IMR-90 (cell line): Measurements from ENCODE around the gene SIX2. TPM values are rescaled to one million over a fixed set of nuclear protein-coding genes. Genes with fewer than 3 reads are reported as not detected.

ENCODE experiments used
- ATAC-seq: fragments of 200-7000 bp; cut with Tn5 transposase; 2 replicates; pipeline ENCODE4 v1.9.1; 2020; ENCODE audit warnings: low read depth, mild to moderate bottlenecking, moderate library complexity
- BruUV-seq: library from RNA; stranded (reverse); fragments of 400-500 nt; replicated peaks from 2 replicates; lab custom pipeline; 2021; lab: Mats Ljungman, UMichigan
- CTCF ChIA-PET: fragments of 300-600 bp; formaldehyde crosslinking; extraction: SDS; loops from one replicate; lab custom pipeline; 2021; ENCODE audit warnings: antibody characterized with exemption; lab: Yijun Ruan, JAX
- POLR2A ChIA-PET: fragments of 300-600 bp; sonication (Branson Sonifier 250); formaldehyde crosslinking; loops from one replicate; lab custom pipeline; 2022; ENCODE audit warnings: antibody characterized with exemption; ENCODE audit not compliant: unreplicated experiment; lab: Charles Lee
- DNase-seq: peaks from one replicate; pipeline ENCODE4 v3.0.0; 2013
- H2AFZ ChIP-seq: replicated peaks from 2 replicates; pipeline ENCODE3; 2013; ENCODE audit warnings: low read length, mild to moderate bottlenecking; ENCODE audit not compliant: poor library complexity
- H2AK5ac ChIP-seq: 2 replicates; pipeline ENCODE4 v1.6.1; 2013; ENCODE audit warnings: low read depth, low read length, inconsistent platforms
- H2AK9ac ChIP-seq: replicated peaks from 2 replicates; pipeline ENCODE3; 2013; ENCODE audit warnings: mild to moderate bottlenecking, low read depth, low read length, moderate library complexity; ENCODE audit not compliant: poor library complexity
- H2BK120ac ChIP-seq: 2 replicates; pipeline ENCODE4 v1.6.1; 2013; ENCODE audit warnings: low read depth, low read length, inconsistent platforms
- H2BK15ac ChIP-seq: 3 replicates; pipeline ENCODE4 v1.6.1; 2013; ENCODE audit warnings: low read depth, low read length, inconsistent platforms
- H2BK20ac ChIP-seq: 2 replicates; pipeline ENCODE4 v1.6.1; 2013; ENCODE audit warnings: low read depth, mild to moderate bottlenecking, inconsistent platforms, low read length, moderate library complexity
- H2BK5ac ChIP-seq: 2 replicates; pipeline ENCODE4 v1.6.1; 2013; ENCODE audit warnings: mild to moderate bottlenecking, low read depth, low read length, inconsistent platforms; ENCODE audit not compliant: poor library complexity, severe bottlenecking
- H3K14ac ChIP-seq: replicated peaks from 2 replicates; pipeline ENCODE4 v1.6.1; 2013; ENCODE audit warnings: low read depth, low read length, inconsistent platforms
- H3K18ac ChIP-seq: 2 replicates; pipeline ENCODE4 v1.6.1; 2013; ENCODE audit warnings: low read depth, low read length, control low read depth
- H3K23ac ChIP-seq: 2 replicates; pipeline ENCODE4 v1.6.1; 2013; ENCODE audit warnings: low read depth, low read length, inconsistent platforms
- H3K27ac ChIP-seq: 2 replicates; pipeline ENCODE4 v1.5.1; 2013; ENCODE audit warnings: mild to moderate bottlenecking, control low read depth, low read length; ENCODE audit not compliant: insufficient read depth
- H3K27me3 ChIP-seq: 2 replicates; pipeline ENCODE4 v1.6.1; 2013; ENCODE audit warnings: low read length; ENCODE audit not compliant: control insufficient read depth, insufficient read depth
- H3K36me3 ChIP-seq: 2 replicates; pipeline ENCODE4 v1.6.1; 2013; ENCODE audit warnings: low read length, mixed read lengths; ENCODE audit not compliant: control insufficient read depth, insufficient read depth
- H3K4ac ChIP-seq: 2 replicates; pipeline ENCODE4 v1.6.1; 2013; ENCODE audit warnings: low read depth, low read length, inconsistent platforms
- H3K4me1 ChIP-seq: 2 replicates; pipeline ENCODE4 v1.6.1; 2013; ENCODE audit warnings: low read length, mixed read lengths; ENCODE audit not compliant: control insufficient read depth, insufficient read depth
- H3K4me2 ChIP-seq: 2 replicates; pipeline ENCODE4 v1.6.1; 2013; ENCODE audit warnings: low read depth, mild to moderate bottlenecking, control low read depth, low read length, moderate library complexity
- H3K4me3 ChIP-seq: 2 replicates; pipeline ENCODE4 v1.5.1; 2013; ENCODE audit warnings: low read depth, mild to moderate bottlenecking, control low read depth, low read length, moderate library complexity; ENCODE audit not compliant: insufficient read depth
- H3K56ac ChIP-seq: 2 replicates; pipeline ENCODE4 v1.6.1; 2013; ENCODE audit warnings: low read length, inconsistent platforms; ENCODE audit not compliant: insufficient read depth; ENCODE audit errors: extremely low read depth
- H3K79me1 ChIP-seq, 2 experiments: 2 replicates each; pipeline ENCODE4 v1.6.1; 2013; ENCODE audit warnings: low read length in 2 of 2, inconsistent platforms in 1 of 2, low read depth in 1 of 2
- H3K9ac ChIP-seq: 2 replicates; pipeline ENCODE4 v1.6.1; 2013; ENCODE audit warnings: low read depth, low read length, control low read depth
- H3K9me1 ChIP-seq: 2 replicates; pipeline ENCODE4 v1.6.1; 2013; ENCODE audit warnings: low read length, inconsistent platforms; ENCODE audit not compliant: insufficient read depth
- H3K9me3 ChIP-seq: 2 replicates; pipeline ENCODE4 v1.6.1; 2013; ENCODE audit warnings: low read length; ENCODE audit not compliant: control insufficient read depth, insufficient read depth
- H4K20me1 ChIP-seq: 2 replicates; pipeline ENCODE4 v1.6.1; 2013; ENCODE audit warnings: low read length, inconsistent platforms; ENCODE audit not compliant: insufficient read depth
- H4K5ac ChIP-seq: 2 replicates; pipeline ENCODE4 v1.6.1; 2013; ENCODE audit warnings: mild to moderate bottlenecking, low read depth, low read length, control low read depth
- H4K8ac ChIP-seq, 2 experiments: 2 replicates each; pipeline ENCODE4 v1.6.1; 2013; ENCODE audit warnings: low read depth in 2 of 2, low read length in 2 of 2, control low read depth in 1 of 2, inconsistent platforms in 1 of 2
- H4K91ac ChIP-seq: 2 replicates; pipeline ENCODE4 v1.6.1; 2013; ENCODE audit warnings: low read depth, low read length, inconsistent platforms; ENCODE audit not compliant: insufficient read depth
- BHLHE40 ChIP-seq: fragments of 150-350 bp; IDR thresholded peaks from 2 replicates; pipeline ENCODE4 v1.6.1; 2016; ENCODE audit warnings: mild to moderate bottlenecking, low read depth, low read length
- CEBPB ChIP-seq: IDR thresholded peaks from 2 replicates; pipeline ENCODE4 v1.6.1; 2012; ENCODE audit warnings: low read depth, low read length, improper control_type of control experiment
- CHD1 ChIP-seq: IDR thresholded peaks from 2 replicates; pipeline ENCODE4 v1.6.1; 2012; ENCODE audit warnings: low read depth, low read length, improper control_type of control experiment
- FOS ChIP-seq: fragments of 150-350 bp; IDR thresholded peaks from 2 replicates; pipeline ENCODE4 v1.6.1; 2016; ENCODE audit warnings: low read depth, low read length
- MAFK ChIP-seq: IDR thresholded peaks from 2 replicates; pipeline ENCODE4 v1.6.1; 2012; ENCODE audit warnings: low read depth, low read length, improper control_type of control experiment
- MAZ ChIP-seq: IDR thresholded peaks from 2 replicates; pipeline ENCODE4 v1.6.1; 2012; ENCODE audit warnings: low read depth, mild to moderate bottlenecking, low read length, improper control_type of control experiment, moderate library complexity, borderline replicate concordance
- MXI1 ChIP-seq: IDR thresholded peaks from 2 replicates; pipeline ENCODE4 v1.6.1; 2012; ENCODE audit warnings: low read depth, mild to moderate bottlenecking, low read length, moderate library complexity, borderline replicate concordance
- NFE2L2 ChIP-seq: fragments of 150-350 bp; IDR thresholded peaks from 2 replicates; pipeline ENCODE4 v1.6.1; 2016; ENCODE audit warnings: low read depth, mild to moderate bottlenecking, low read length
- POLR2A ChIP-seq: IDR thresholded peaks from 2 replicates; pipeline ENCODE4 v1.6.1; 2012; ENCODE audit warnings: mild to moderate bottlenecking, low read depth, low read length
- RAD21 ChIP-seq: IDR thresholded peaks from 2 replicates; pipeline ENCODE4 v1.6.1; 2012; ENCODE audit warnings: low read length, improper control_type of control experiment
- RCOR1 ChIP-seq: IDR thresholded peaks from 2 replicates; pipeline ENCODE4 v1.6.1; 2012; ENCODE audit warnings: mild to moderate bottlenecking, low read length, improper control_type of control experiment; ENCODE audit not compliant: insufficient replicate concordance
- RFX5 ChIP-seq: IDR thresholded peaks from 2 replicates; pipeline ENCODE4 v1.8.0; 2012; ENCODE audit warnings: low read depth, mild to moderate bottlenecking, low read length, moderate library complexity
- SMC3 ChIP-seq: fragments of 150-350 bp; IDR thresholded peaks from 2 replicates; pipeline ENCODE4 v1.6.1; 2016; ENCODE audit warnings: low read depth, mild to moderate bottlenecking, antibody characterized with exemption, low read length, moderate library complexity
- WGBS, 2 experiments: methylation state at CpG; one replicate each; pipeline versions ENCODE4 v1.1.5 to v1.1.7; 2013; ENCODE audit warnings: missing lambda C conversion rate in 2 of 2; ENCODE audit not compliant: insufficient read length in 1 of 2; ENCODE audit errors: extremely low coverage in 2 of 2; 5-methylcytosine and 5-hydroxymethylcytosine counted together
- dilution Hi-C: fragments of 300-500 bp; cut with HindIII; formaldehyde crosslinking; loops from one replicate; pipeline ENCODE4 v1.14.3; 2018; ENCODE audit warnings: low sequenced_read_pairs; ENCODE audit not compliant: unreplicated experiment
- in situ Hi-C: fragments of 300-500 bp; cut with MboI; formaldehyde crosslinking; loops from 3 replicates; pipeline ENCODE4 v1.14.3; 2019; ENCODE audit warnings: low sequenced_read_pairs, inconsistent platforms, mixed read lengths
- intact Hi-C: fragments of 100-400 bp; cut with micrococcal nuclease; formaldehyde crosslinking; loops from 2 replicates; pipeline ENCODE4 v1.10.0; 2022
- polyA plus RNA-seq, 3 experiments: library from polyadenylated mRNA; depleted of rRNA; stranded (reverse); fragments of >200 nt; gene quantifications; 2 replicates each; pipeline ENCODE4 v1.2.3, GENCODE V29; 2012; ENCODE audit warnings: low replicate concordance in 1 of 3
- total RNA-seq: library from RNA; depleted of rRNA; stranded (reverse); fragments of >200 nt; gene quantifications from 2 replicates; pipeline ENCODE4 v1.2.3, GENCODE V29; 2012
- TF ChIP-seq, protein P1 (sequence below): fragments of 150-350 bp; IDR thresholded peaks from 2 replicates; pipeline ENCODE4 v1.6.1; 2016; ENCODE audit warnings: low read depth, mild to moderate bottlenecking, low read length, moderate library complexity, borderline replicate concordance
- TF ChIP-seq, protein P2 (sequence below): conservative IDR thresholded peaks from 2 replicates; pipeline ENCODE4 v1.5.1; 2012; ENCODE audit warnings: mild to moderate bottlenecking, low read depth, low read length, improper control_type of control experiment

SIX2 gene
- total and polyA plus RNA-seq, 2 of the 4 experiments (the other 2 are of a cell fraction), result not detected

- H3K27me3 ChIP-seq, result peaks cover 71% of the 10 kb centered on the region
- H2AK9ac ChIP-seq, result no peak overlapping the region
- in situ Hi-C loops (no loop called here), intact Hi-C loops (no loop called here), dilution Hi-C loops (no loop called here)
- no peak overlapping the region for H3K14ac ChIP-seq
- H4K5ac ChIP-seq, result no peak overlapping the region
- H2BK15ac ChIP-seq, result no peak overlapping the region
- H4K91ac ChIP-seq, result no peak overlapping the region
- no peak overlapping the region for H3K4me3 ChIP-seq
- H3K9me3 ChIP-seq, result peaks cover 8% of the 10 kb centered on the region
- H3K79me1 ChIP-seq, result no peaks in the 10 kb centered on the region
- H2BK5ac ChIP-seq, result no peak overlapping the region
- H3K4me1 ChIP-seq, result no peaks in the 10 kb centered on the region
- ChIA-PET CTCF (no interaction called here), POLR2A (no interaction called here)
- no peaks in the 10 kb centered on the region for H3K9me1 ChIP-seq
- no peak overlapping the region for H3K23ac ChIP-seq
- TF ChIP-seq NFE2L2 (no peak), CEBPB (no peak), POLR2A (no peak), CHD1 (no peak), MXI1 (no peak), RAD21 (no peak), RCOR1 (no peak), MAZ (no peak), RFX5 (no peak), MAFK (no peak), FOS (no peak), SMC3 (no peak), BHLHE40 (no peak)
- TF ChIP-seq, protein P1, sequence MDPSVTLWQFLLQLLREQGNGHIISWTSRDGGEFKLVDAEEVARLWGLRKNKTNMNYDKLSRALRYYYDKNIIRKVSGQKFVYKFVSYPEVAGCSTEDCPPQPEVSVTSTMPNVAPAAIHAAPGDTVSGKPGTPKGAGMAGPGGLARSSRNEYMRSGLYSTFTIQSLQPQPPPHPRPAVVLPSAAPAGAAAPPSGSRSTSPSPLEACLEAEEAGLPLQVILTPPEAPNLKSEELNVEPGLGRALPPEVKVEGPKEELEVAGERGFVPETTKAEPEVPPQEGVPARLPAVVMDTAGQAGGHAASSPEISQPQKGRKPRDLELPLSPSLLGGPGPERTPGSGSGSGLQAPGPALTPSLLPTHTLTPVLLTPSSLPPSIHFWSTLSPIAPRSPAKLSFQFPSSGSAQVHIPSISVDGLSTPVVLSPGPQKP, result no peak
- TF ChIP-seq, protein P2, sequence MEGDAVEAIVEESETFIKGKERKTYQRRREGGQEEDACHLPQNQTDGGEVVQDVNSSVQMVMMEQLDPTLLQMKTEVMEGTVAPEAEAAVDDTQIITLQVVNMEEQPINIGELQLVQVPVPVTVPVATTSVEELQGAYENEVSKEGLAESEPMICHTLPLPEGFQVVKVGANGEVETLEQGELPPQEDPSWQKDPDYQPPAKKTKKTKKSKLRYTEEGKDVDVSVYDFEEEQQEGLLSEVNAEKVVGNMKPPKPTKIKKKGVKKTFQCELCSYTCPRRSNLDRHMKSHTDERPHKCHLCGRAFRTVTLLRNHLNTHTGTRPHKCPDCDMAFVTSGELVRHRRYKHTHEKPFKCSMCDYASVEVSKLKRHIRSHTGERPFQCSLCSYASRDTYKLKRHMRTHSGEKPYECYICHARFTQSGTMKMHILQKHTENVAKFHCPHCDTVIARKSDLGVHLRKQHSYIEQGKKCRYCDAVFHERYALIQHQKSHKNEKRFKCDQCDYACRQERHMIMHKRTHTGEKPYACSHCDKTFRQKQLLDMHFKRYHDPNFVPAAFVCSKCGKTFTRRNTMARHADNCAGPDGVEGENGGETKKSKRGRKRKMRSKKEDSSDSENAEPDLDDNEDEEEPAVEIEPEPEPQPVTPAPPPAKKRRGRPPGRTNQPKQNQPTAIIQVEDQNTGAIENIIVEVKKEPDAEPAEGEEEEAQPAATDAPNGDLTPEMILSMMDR, result no peak
- H2BK20ac ChIP-seq, result no peak overlapping the region
- no peak overlapping the region for H2BK120ac ChIP-seq
- no peak for DNase-seq
- no peaks in the 10 kb centered on the region; the same call in 1 of the 2 replicates for H4K20me1 ChIP-seq
- WGBS, 2 experiments, result no CpG with 5 or more reads among the region's 1 CpG
- H2AK5ac ChIP-seq, result no peak overlapping the region
- no peak overlapping the region for H4K8ac ChIP-seq
- no peaks in the 10 kb centered on the region for H3K36me3 ChIP-seq
- H3K56ac ChIP-seq, result no peak overlapping the region
- no peak overlapping the region for H3K4ac ChIP-seq
- H3K9ac ChIP-seq, result no peak overlapping the region
- no peak overlapping the region for H3K4me2 ChIP-seq
- no peak overlapping the region for H3K27ac ChIP-seq
- no TSS peak for BruUV-seq
- H3K18ac ChIP-seq, result no peak overlapping the region
- ATAC-seq, result no peak
- no peak overlapping the region for H2AFZ ChIP-seq
Measured at GRCh38 chr2:44997963-44998362, 11.3 kb downstream of the SIX2 start.
